ENCODE data around the gene MLXIP.
"Not testable (repeated sequence)": the region's sequence is repeated elsewhere in the genome, so short reads cannot be mapped to it uniquely, and the experiment has no call there.

Gene MLXIP

GRCh38 chr12:122111089-122111641 lies 32.6 kb downstream of the MLXIP start:
- Mint-ChIP-seq H3K4me3 (no peak overlapping the region), H3K27me3 (ENCODE audit: low read depth) (no peaks in the 10 kb centered on the region), H3K27ac (no peak overlapping the region), H3K4me1 (ENCODE audit: low read depth) (peaks cover 26% of the 10 kb centered on the region), H3K9me3 (no peaks in the 10 kb centered on the region), H3K36me3 (ENCODE audit: low read depth) (peaks cover 5% of the 10 kb centered on the region)

- no peaks in the 10 kb centered on the region for H3K9me3 Mint-ChIP-seq
- no peak overlapping the region for H3K27ac Mint-ChIP-seq
- H3K36me3 Mint-ChIP-seq (ENCODE audit: low read depth), result peaks cover 2% of the 10 kb centered on the region
- H3K4me3 Mint-ChIP-seq, result no peak overlapping the region
- no peaks in the 10 kb centered on the region for H3K27me3 Mint-ChIP-seq (ENCODE audit: low read depth)
- peaks cover 14% of the 10 kb centered on the region for H3K4me1 Mint-ChIP-seq (ENCODE audit: low read depth)
Observed at GRCh38 chr12:122116707-122117535, 38.4 kb downstream of the MLXIP start.

- H3K9me3 Mint-ChIP-seq, result no peaks in the 10 kb centered on the region
- H3K4me3 Mint-ChIP-seq, result no peak overlapping the region
- H3K4me1 Mint-ChIP-seq (ENCODE audit: low read depth), result peaks cover 14% of the 10 kb centered on the region
- no peaks in the 10 kb centered on the region for H3K27me3 Mint-ChIP-seq (ENCODE audit: low read depth)
- H3K27ac Mint-ChIP-seq, result no peak overlapping the region
- peaks cover 2% of the 10 kb centered on the region for H3K36me3 Mint-ChIP-seq (ENCODE audit: low read depth)
Observed at GRCh38 chr12:122117979-122118378, 39.4 kb downstream of the MLXIP start.

- H3K36me3 Mint-ChIP-seq (ENCODE audit: low read depth); H3K4me3 Mint-ChIP-seq; H3K9me3 Mint-ChIP-seq; H3K27ac Mint-ChIP-seq; H3K27me3 Mint-ChIP-seq (ENCODE audit: low read depth): not testable (repeated sequence)
- H3K4me1 Mint-ChIP-seq (ENCODE audit: low read depth), result peaks cover 21% of the 10 kb centered on the region
Observed at GRCh38 chr12:122121341-122121740, 42.8 kb downstream of the MLXIP start.

GRCh38 chr12:122121745-122122144 lies 43.2 kb downstream of the MLXIP start:
- Mint-ChIP-seq H3K27me3 (ENCODE audit: low read depth) (no peaks in the 10 kb centered on the region), H3K36me3 (ENCODE audit: low read depth) (peaks cover 2% of the 10 kb centered on the region), H3K9me3 (no peaks in the 10 kb centered on the region), H3K4me3 (no peak overlapping the region), H3K4me1 (ENCODE audit: low read depth) (peaks cover 21% of the 10 kb centered on the region), H3K27ac (no peak overlapping the region)

- H3K27me3 Mint-ChIP-seq (ENCODE audit: low read depth), result no peaks in the 10 kb centered on the region
- no peak overlapping the region for H3K4me3 Mint-ChIP-seq
- H3K36me3 Mint-ChIP-seq (ENCODE audit: low read depth), result peaks cover 5% of the 10 kb centered on the region
- peak overlapping the region; percentile 49 for H3K27ac Mint-ChIP-seq
- H3K4me1 Mint-ChIP-seq (ENCODE audit: low read depth), result peaks cover 19% of the 10 kb centered on the region
- H3K9me3 Mint-ChIP-seq, result no peaks in the 10 kb centered on the region
Observed at GRCh38 chr12:122123051-122123760, 44.6 kb downstream of the MLXIP start.

- peaks cover 19% of the 10 kb centered on the region for H3K4me1 Mint-ChIP-seq (ENCODE audit: low read depth)
- H3K9me3 Mint-ChIP-seq, result no peaks in the 10 kb centered on the region
- no peak overlapping the region for H3K27ac Mint-ChIP-seq
- H3K27me3 Mint-ChIP-seq (ENCODE audit: low read depth), result no peaks in the 10 kb centered on the region
- H3K4me3 Mint-ChIP-seq, result no peak overlapping the region
- H3K36me3 Mint-ChIP-seq (ENCODE audit: low read depth), result peaks cover 5% of the 10 kb centered on the region
Observed at GRCh38 chr12:122123761-122124145, 45.2 kb downstream of the MLXIP start.

GRCh38 chr12:122124370-122124769 lies 45.8 kb downstream of the MLXIP start:
- H3K4me3 Mint-ChIP-seq, result no peak overlapping the region
- H3K36me3 Mint-ChIP-seq (ENCODE audit: low read depth), result peaks cover 5% of the 10 kb centered on the region
- no peaks in the 10 kb centered on the region for H3K9me3 Mint-ChIP-seq
- no peak overlapping the region for H3K27ac Mint-ChIP-seq
- no peaks in the 10 kb centered on the region for H3K27me3 Mint-ChIP-seq (ENCODE audit: low read depth)
- H3K4me1 Mint-ChIP-seq (ENCODE audit: low read depth), result peaks cover 19% of the 10 kb centered on the region

GRCh38 chr12:122125452-122126341 lies 47.1 kb downstream of the MLXIP start:
- Mint-ChIP-seq H3K4me1 (ENCODE audit: low read depth) (peaks cover 17% of the 10 kb centered on the region), H3K36me3 (ENCODE audit: low read depth) (peaks cover 10% of the 10 kb centered on the region), H3K27me3 (ENCODE audit: low read depth) (no peaks in the 10 kb centered on the region), H3K4me3 (no peak overlapping the region), H3K9me3 (no peaks in the 10 kb centered on the region), H3K27ac (peak overlapping the region; percentile 65)

GRCh38 chr12:122126342-122126635 lies 47.7 kb downstream of the MLXIP start:
- peaks cover 17% of the 10 kb centered on the region for H3K4me1 Mint-ChIP-seq (ENCODE audit: low read depth)
- no peaks in the 10 kb centered on the region for H3K27me3 Mint-ChIP-seq (ENCODE audit: low read depth)
- H3K27ac Mint-ChIP-seq, result no peak overlapping the region
- no peak overlapping the region for H3K4me3 Mint-ChIP-seq
- peaks cover 13% of the 10 kb centered on the region for H3K36me3 Mint-ChIP-seq (ENCODE audit: low read depth)
- H3K9me3 Mint-ChIP-seq, result no peaks in the 10 kb centered on the region

- Mint-ChIP-seq H3K27ac (no peak overlapping the region), H3K4me1 (ENCODE audit: low read depth) (peaks cover 10% of the 10 kb centered on the region), H3K27me3 (ENCODE audit: low read depth) (no peaks in the 10 kb centered on the region), H3K4me3 (no peak overlapping the region), H3K9me3 (no peaks in the 10 kb centered on the region), H3K36me3 (ENCODE audit: low read depth) (peaks cover 13% of the 10 kb centered on the region)
Observed at GRCh38 chr12:122126713-122127597, 48.4 kb downstream of the MLXIP start.

GRCh38 chr12:122127839-122128238 lies 49.3 kb downstream of the MLXIP start:
- Mint-ChIP-seq H3K27me3 (ENCODE audit: low read depth) (no peaks in the 10 kb centered on the region), H3K4me1 (ENCODE audit: low read depth) (peaks cover 7% of the 10 kb centered on the region), H3K27ac (no peak overlapping the region), H3K4me3 (no peak overlapping the region), H3K9me3 (no peaks in the 10 kb centered on the region), H3K36me3 (ENCODE audit: low read depth) (peaks cover 13% of the 10 kb centered on the region)

- no peak overlapping the region for H3K27ac Mint-ChIP-seq
- H3K9me3 Mint-ChIP-seq, result no peaks in the 10 kb centered on the region
- peaks cover 3% of the 10 kb centered on the region for H3K4me1 Mint-ChIP-seq (ENCODE audit: low read depth)
- no peaks in the 10 kb centered on the region for H3K27me3 Mint-ChIP-seq (ENCODE audit: low read depth)
- peaks cover 13% of the 10 kb centered on the region for H3K36me3 Mint-ChIP-seq (ENCODE audit: low read depth)
- H3K4me3 Mint-ChIP-seq, result no peak overlapping the region
Observed at GRCh38 chr12:122128481-122128880, 49.9 kb downstream of the MLXIP start.

- H3K36me3 Mint-ChIP-seq (ENCODE audit: low read depth), result peaks cover 18% of the 10 kb centered on the region
- no peak overlapping the region for H3K27ac Mint-ChIP-seq
- H3K9me3 Mint-ChIP-seq, result no peaks in the 10 kb centered on the region
- no peaks in the 10 kb centered on the region for H3K27me3 Mint-ChIP-seq (ENCODE audit: low read depth)
- H3K4me3 Mint-ChIP-seq, result no peak overlapping the region
- H3K4me1 Mint-ChIP-seq (ENCODE audit: low read depth), result peaks cover 3% of the 10 kb centered on the region
Observed at GRCh38 chr12:122129131-122129530, 50.6 kb downstream of the MLXIP start.

Data from T-helper 1 cell treated with Interleukin-12 subunit alpha and Interleukin-12 subunit beta and Interleukin-4 antibody, amounts not matched to agents 30 μg/mL and 1 μg/mL, for 36 hours (primary cell).